DOHH2 (cell line): ENCODE data around the gene PLA2G12A.

Experiments used
- H3F3A ChIP-seq: fragments of 200-600 bp; sonication (generic), shearing (Covaris generic); 2 replicates; pipeline ENCODE4 v1.6.0; 2016; ENCODE audit warnings: antibody characterized with exemption, mild to moderate bottlenecking; ENCODE audit not compliant: control insufficient read depth, insufficient read depth
- H3K27ac ChIP-seq: fragments of 200-600 bp; sonication (generic); 2 replicates; pipeline ENCODE4 v1.5.1; 2014; ENCODE audit warnings: low read depth, mild to moderate bottlenecking, low read length, moderate library complexity
- H3K27me3 ChIP-seq: fragments of 200-600 bp; sonication (generic); 2 replicates; pipeline ENCODE4 v1.6.1; 2014; ENCODE audit warnings: mild to moderate bottlenecking, low read length, mixed read lengths; ENCODE audit not compliant: control insufficient read depth
- H3K36me3 ChIP-seq: fragments of 200-600 bp; sonication (generic); 2 replicates; pipeline ENCODE4 v1.6.1; 2014; ENCODE audit warnings: mild to moderate bottlenecking, low read length, moderate library complexity, mixed read lengths; ENCODE audit not compliant: control insufficient read depth
- H3K4me1 ChIP-seq: fragments of 200-600 bp; sonication (generic); 2 replicates; pipeline ENCODE4 v1.6.1; 2014; ENCODE audit warnings: mild to moderate bottlenecking, low read length, mixed read lengths; ENCODE audit not compliant: control insufficient read depth
- H3K4me2 ChIP-seq: fragments of 200-600 bp; sonication (generic); 2 replicates; pipeline ENCODE4 v1.6.0; 2014; ENCODE audit warnings: mild to moderate bottlenecking, low read length, moderate library complexity
- H3K4me3 ChIP-seq: fragments of 200-600 bp; sonication (generic); 2 replicates; pipeline ENCODE4 v1.5.1; 2014; ENCODE audit warnings: mild to moderate bottlenecking, low read length, mixed read lengths
- H3K79me2 ChIP-seq: fragments of 200-600 bp; sonication (generic); 2 replicates; pipeline ENCODE4 v1.6.1; 2014; ENCODE audit warnings: mild to moderate bottlenecking, low read length, mixed read lengths; ENCODE audit not compliant: control insufficient read depth
- H3K9me2 ChIP-seq: fragments of 200-600 bp; sonication (generic); replicated peaks from 2 replicates; pipeline ENCODE4 v1.6.1; 2014; ENCODE audit warnings: mild to moderate bottlenecking, low read length, mixed read lengths; ENCODE audit not compliant: control insufficient read depth
- H3K9me3 ChIP-seq: fragments of 200-600 bp; sonication (generic); 2 replicates; pipeline ENCODE4 v1.6.1; 2014; ENCODE audit warnings: antibody characterized with exemption, low read length, mixed read lengths; ENCODE audit not compliant: control insufficient read depth, insufficient read depth
- H4K20me1 ChIP-seq: fragments of 200-600 bp; sonication (generic); 2 replicates; pipeline ENCODE4 v1.6.0; 2014; ENCODE audit warnings: low read depth, mild to moderate bottlenecking, antibody characterized with exemption, low read length, moderate library complexity; ENCODE audit not compliant: control insufficient read depth, insufficient read depth
- EZH2phosphoT487 ChIP-seq: fragments of 200-600 bp; sonication (generic); IDR thresholded peaks from 2 replicates; pipeline ENCODE4 v1.6.1; 2017; ENCODE audit warnings: borderline replicate concordance, mild to moderate bottlenecking, antibody characterized with exemption, low read length, moderate library complexity, mixed read lengths
- TF ChIP-seq, protein P1 (sequence below): fragments of 200-600 bp; sonication (generic); IDR thresholded peaks from one replicate; pipeline ENCODE4 v1.5.1; 2014; ENCODE audit warnings: antibody characterized with exemption, mild to moderate bottlenecking, low read depth, low read length; ENCODE audit not compliant: poor library complexity, severe bottlenecking

The PLA2G12A gene

DNA sequence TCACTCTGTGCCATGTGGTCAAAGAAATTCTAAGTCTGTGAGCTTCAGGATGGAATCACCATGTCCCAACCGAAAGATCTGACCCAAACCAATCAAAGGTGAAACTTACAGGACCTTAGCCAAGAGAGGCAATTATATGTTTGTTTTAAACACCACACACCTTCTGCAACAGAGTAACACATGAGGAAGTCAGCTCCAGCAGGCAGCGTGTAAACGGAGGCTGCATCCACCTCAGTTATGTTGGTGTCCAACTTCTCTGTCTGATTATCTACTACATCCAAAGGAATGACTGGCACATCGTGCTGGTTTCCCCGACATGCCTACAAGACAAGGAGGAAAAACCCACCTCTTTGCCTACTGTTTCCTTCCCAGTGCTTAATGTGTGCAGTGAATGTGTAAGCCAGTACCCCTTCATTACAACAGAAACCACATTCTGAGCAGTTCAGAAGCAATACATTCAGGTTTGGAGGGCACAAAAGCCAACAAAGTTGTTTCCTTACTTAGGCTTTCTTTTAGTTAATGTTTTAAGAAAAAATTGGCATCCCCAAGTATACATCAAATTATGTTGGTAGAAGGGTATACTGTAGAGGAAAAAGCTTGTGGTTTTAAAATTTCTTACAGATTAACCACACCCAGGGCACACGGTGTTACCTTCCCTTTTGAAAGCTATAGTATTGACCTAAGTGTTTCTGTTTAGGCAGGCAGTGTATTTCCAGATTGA, 39.0 kb downstream of the PLA2G12A start:
- H3K79me2 ChIP-seq, result no peaks in the 10 kb centered on the region
- no peaks in the 10 kb centered on the region for H3K9me2 ChIP-seq
- H3K27ac ChIP-seq, result no peak overlapping the region
- H3F3A ChIP-seq, result peaks cover 3% of the 10 kb centered on the region
- no peaks in the 10 kb centered on the region for H3K27me3 ChIP-seq
- H3K36me3 ChIP-seq, result peaks cover 51% of the 10 kb centered on the region
- TF ChIP-seq EZH2phosphoT487, result no peak
- TF ChIP-seq, protein P1, sequence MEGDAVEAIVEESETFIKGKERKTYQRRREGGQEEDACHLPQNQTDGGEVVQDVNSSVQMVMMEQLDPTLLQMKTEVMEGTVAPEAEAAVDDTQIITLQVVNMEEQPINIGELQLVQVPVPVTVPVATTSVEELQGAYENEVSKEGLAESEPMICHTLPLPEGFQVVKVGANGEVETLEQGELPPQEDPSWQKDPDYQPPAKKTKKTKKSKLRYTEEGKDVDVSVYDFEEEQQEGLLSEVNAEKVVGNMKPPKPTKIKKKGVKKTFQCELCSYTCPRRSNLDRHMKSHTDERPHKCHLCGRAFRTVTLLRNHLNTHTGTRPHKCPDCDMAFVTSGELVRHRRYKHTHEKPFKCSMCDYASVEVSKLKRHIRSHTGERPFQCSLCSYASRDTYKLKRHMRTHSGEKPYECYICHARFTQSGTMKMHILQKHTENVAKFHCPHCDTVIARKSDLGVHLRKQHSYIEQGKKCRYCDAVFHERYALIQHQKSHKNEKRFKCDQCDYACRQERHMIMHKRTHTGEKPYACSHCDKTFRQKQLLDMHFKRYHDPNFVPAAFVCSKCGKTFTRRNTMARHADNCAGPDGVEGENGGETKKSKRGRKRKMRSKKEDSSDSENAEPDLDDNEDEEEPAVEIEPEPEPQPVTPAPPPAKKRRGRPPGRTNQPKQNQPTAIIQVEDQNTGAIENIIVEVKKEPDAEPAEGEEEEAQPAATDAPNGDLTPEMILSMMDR, result no peak
- H3K9me3 ChIP-seq, result no peaks in the 10 kb centered on the region
- peaks cover 7% of the 10 kb centered on the region for H3K4me1 ChIP-seq
- no peak overlapping the region for H3K4me2 ChIP-seq
- no peak overlapping the region for H3K4me3 ChIP-seq
- no peaks in the 10 kb centered on the region for H4K20me1 ChIP-seq

DNA sequence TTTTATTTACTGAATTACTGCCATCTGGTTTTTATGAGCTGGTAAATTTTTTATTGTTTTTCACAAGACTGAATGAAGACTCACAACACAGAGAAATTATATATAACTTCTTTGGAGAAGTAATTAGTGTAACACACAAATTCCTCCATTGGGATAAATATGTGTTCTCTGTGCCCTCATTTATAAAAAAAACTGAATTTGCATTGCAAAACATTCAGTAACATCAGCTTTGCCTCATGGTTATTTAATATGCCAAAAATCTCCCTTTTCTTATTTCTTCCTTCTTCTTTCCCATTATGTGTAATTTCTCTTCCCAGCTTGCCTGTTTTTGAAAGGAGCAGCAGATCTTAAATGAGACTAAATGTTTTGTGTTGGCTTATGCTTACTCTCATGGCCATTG, 45.1 kb downstream of the PLA2G12A start:
- no peak for TF ChIP-seq EZH2phosphoT487
- TF ChIP-seq, protein P1, result no peak
- no peak overlapping the region for H3K4me3 ChIP-seq
- peaks cover 47% of the 10 kb centered on the region for H3K36me3 ChIP-seq
- no peaks in the 10 kb centered on the region for H3K27me3 ChIP-seq
- H3K4me1 ChIP-seq, result peaks cover 16% of the 10 kb centered on the region
- H3F3A ChIP-seq, result no peaks in the 10 kb centered on the region
- H3K9me3 ChIP-seq, result no peaks in the 10 kb centered on the region
- no peaks in the 10 kb centered on the region for H3K79me2 ChIP-seq
- no peaks in the 10 kb centered on the region for H3K9me2 ChIP-seq
- no peak overlapping the region for H3K27ac ChIP-seq
- no peaks in the 10 kb centered on the region for H4K20me1 ChIP-seq
- no peak overlapping the region for H3K4me2 ChIP-seq

DNA sequence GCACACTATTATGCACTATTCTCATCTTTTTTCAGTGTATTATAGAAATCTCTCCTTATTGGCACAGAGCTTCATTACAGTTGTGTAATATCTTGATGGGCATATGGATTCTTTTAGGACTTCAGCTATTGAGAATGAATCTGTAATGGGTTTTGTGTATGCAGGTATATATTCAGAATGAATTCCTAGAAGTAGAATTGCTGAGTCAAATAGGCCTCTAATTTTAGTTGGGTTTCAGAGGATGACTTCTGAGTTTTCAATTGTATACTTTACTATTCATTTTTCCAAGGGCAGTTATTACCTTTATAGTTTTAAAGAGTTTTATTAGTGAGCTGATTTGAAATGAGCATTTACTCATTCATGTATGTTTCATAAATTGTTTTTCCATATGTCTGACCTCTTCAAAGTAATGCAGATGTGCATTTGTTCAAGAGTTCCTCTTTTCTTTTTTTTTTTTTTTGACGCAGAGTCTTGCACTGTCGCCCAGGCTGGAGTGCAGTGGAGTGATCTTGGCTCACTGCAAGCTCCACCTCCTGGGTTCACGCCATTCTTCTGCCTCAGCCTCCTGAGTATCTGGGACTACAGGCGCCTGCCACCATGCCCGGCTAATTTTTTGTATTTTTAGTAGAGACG, 46.1 kb downstream of the PLA2G12A start:
- peaks cover 39% of the 10 kb centered on the region for H3K36me3 ChIP-seq

More for the DNA sequence above, 46.1 kb downstream of the PLA2G12A start:
- H3K9me3 ChIP-seq, result no peaks in the 10 kb centered on the region
- no peaks in the 10 kb centered on the region for H4K20me1 ChIP-seq
- TF ChIP-seq EZH2phosphoT487, result no peak
- TF ChIP-seq, protein P1, result no peak
- no peak overlapping the region for H3K4me3 ChIP-seq
- H3F3A ChIP-seq, result no peaks in the 10 kb centered on the region
- H3K79me2 ChIP-seq, result no peaks in the 10 kb centered on the region
- H3K4me1 ChIP-seq, result peaks cover 16% of the 10 kb centered on the region
- no peaks in the 10 kb centered on the region for H3K9me2 ChIP-seq
- H3K27me3 ChIP-seq, result no peaks in the 10 kb centered on the region
- no peak overlapping the region for H3K4me2 ChIP-seq
- H3K27ac ChIP-seq, result no peak overlapping the region
